Mesendoderm (in vitro differentiated cells): ENCODE data around the gene CYSRT1.

Experiments
- DNase-seq: peaks from one replicate; pipeline ENCODE4 v3.0.0; 2013
- H2AK5ac ChIP-seq: 2 replicates; pipeline ENCODE4 v1.6.1; 2013; ENCODE audit warnings: low read length, inconsistent platforms
- H2BK120ac ChIP-seq: 2 replicates; pipeline ENCODE4 v1.6.1; 2013; ENCODE audit warnings: low read depth, mild to moderate bottlenecking, low read length, moderate library complexity, mixed read lengths
- H2BK15ac ChIP-seq: replicated peaks from 2 replicates; pipeline ENCODE4 v1.6.1; 2013; ENCODE audit warnings: low read depth, mild to moderate bottlenecking, moderate library complexity
- H2BK5ac ChIP-seq: 2 replicates; pipeline ENCODE4 v1.6.1; 2013; ENCODE audit warnings: low read length, inconsistent platforms
- H3K18ac ChIP-seq: 2 replicates; pipeline ENCODE4 v1.6.1; 2013; ENCODE audit warnings: mild to moderate bottlenecking, low read length, mixed read lengths
- H3K23ac ChIP-seq: one replicate; pipeline ENCODE4 v1.6.1; 2013; ENCODE audit warnings: low read length
- H3K27ac ChIP-seq: 2 replicates; pipeline ENCODE4 v1.5.1; 2013; ENCODE audit warnings: low read depth, mild to moderate bottlenecking, inconsistent platforms, low read length, moderate library complexity
- H3K27me3 ChIP-seq: 2 replicates; pipeline ENCODE4 v1.6.1; 2013; ENCODE audit warnings: low read length, control low read depth, mild to moderate bottlenecking, inconsistent platforms; ENCODE audit not compliant: insufficient read depth, poor library complexity
- H3K36me3 ChIP-seq: 2 replicates; pipeline ENCODE4 v1.6.1; 2013; ENCODE audit warnings: low read length, inconsistent platforms; ENCODE audit not compliant: control insufficient read depth, insufficient read depth
- H3K4ac ChIP-seq: one replicate; pipeline ENCODE4 v1.6.1; 2013; ENCODE audit warnings: low read depth, mild to moderate bottlenecking, low read length, moderate library complexity
- H3K4me1 ChIP-seq: 2 replicates; pipeline ENCODE4 v1.6.1; 2013; ENCODE audit warnings: low read depth, low read length, inconsistent platforms; ENCODE audit not compliant: control insufficient read depth
- H3K4me2 ChIP-seq: 2 replicates; pipeline ENCODE4 v1.6.1; 2013; ENCODE audit warnings: low read length
- H3K4me3 ChIP-seq: 2 replicates; pipeline ENCODE4 v1.5.1; 2013; ENCODE audit warnings: mild to moderate bottlenecking, low read length
- H3K56ac ChIP-seq: one replicate; pipeline ENCODE4 v1.6.1; 2013; ENCODE audit warnings: low read length
- H3K79me1 ChIP-seq: 2 replicates; pipeline ENCODE4 v1.6.1; 2013; ENCODE audit warnings: low read length, inconsistent platforms
- H3K79me2 ChIP-seq: 2 replicates; pipeline ENCODE4 v1.6.1; 2013; ENCODE audit warnings: mild to moderate bottlenecking, low read length; ENCODE audit not compliant: control insufficient read depth, insufficient read depth
- H3K9ac ChIP-seq: 2 replicates; pipeline ENCODE4 v1.6.1; 2013; ENCODE audit warnings: low read length, inconsistent platforms
- H4K5ac ChIP-seq: one replicate; pipeline ENCODE4 v1.6.1; 2013; ENCODE audit warnings: low read length
- H4K8ac ChIP-seq: one replicate; pipeline ENCODE4 v1.6.1; 2013; ENCODE audit warnings: low read depth, mild to moderate bottlenecking, control low read depth, low read length, moderate library complexity
- WGBS: extraction: QIAGEN DNeasy Blood & Tissue Kit; methylation state at CpG from one replicate; pipeline ENCODE4 v1.1.7; 2013; ENCODE audit warnings: low lambda C conversion rate, missing lambda C conversion rate; ENCODE audit not compliant: insufficient coverage; ENCODE audit errors: extremely low coverage; 5-methylcytosine and 5-hydroxymethylcytosine counted together

Gene CYSRT1

GRCh38 chr9:137267933-137268355 lies 43.0 kb downstream of the CYSRT1 start:
- H3K4me3 ChIP-seq, result no peak overlapping the region
- H3K79me2 ChIP-seq, result no peaks in the 10 kb centered on the region
- H2BK15ac ChIP-seq, result no peak overlapping the region
- H3K79me1 ChIP-seq, result peaks cover 2% of the 10 kb centered on the region
- H2BK120ac ChIP-seq, result no peak overlapping the region
- no peak overlapping the region for H4K5ac ChIP-seq
- peaks cover 12% of the 10 kb centered on the region for H3K36me3 ChIP-seq
- no peak overlapping the region for H4K8ac ChIP-seq
- DNase-seq, result no peak
- H3K23ac ChIP-seq, result no peak overlapping the region
- no peaks in the 10 kb centered on the region for H3K27me3 ChIP-seq
- no peak overlapping the region for H3K9ac ChIP-seq
- no peak overlapping the region for H3K4me2 ChIP-seq
- H3K4ac ChIP-seq, result no peak overlapping the region
- no peak overlapping the region for H2AK5ac ChIP-seq
- H3K4me1 ChIP-seq, result no peaks in the 10 kb centered on the region
- H3K56ac ChIP-seq, result no peak overlapping the region
- H3K18ac ChIP-seq, result no peak overlapping the region
- WGBS, result no CpG with 5 or more reads among the region's 6 CpGs
- no peak overlapping the region for H2BK5ac ChIP-seq
- no peak overlapping the region for H3K27ac ChIP-seq

- no peak overlapping the region for H2BK120ac ChIP-seq
- H3K4me1 ChIP-seq, result no peaks in the 10 kb centered on the region
- no peak overlapping the region for H4K5ac ChIP-seq
- no peaks in the 10 kb centered on the region for H3K27me3 ChIP-seq
- no peaks in the 10 kb centered on the region for H3K79me2 ChIP-seq
- no peak overlapping the region for H3K56ac ChIP-seq
- H2AK5ac ChIP-seq, result no peak overlapping the region
- H3K9ac ChIP-seq, result no peak overlapping the region
- H3K4ac ChIP-seq, result no peak overlapping the region
- no peak overlapping the region for H2BK15ac ChIP-seq
- WGBS, result no CpG with 5 or more reads among the region's 19 CpGs
- H3K18ac ChIP-seq, result no peak overlapping the region
- no peak for DNase-seq
- H4K8ac ChIP-seq, result no peak overlapping the region
- peaks cover 5% of the 10 kb centered on the region for H3K79me1 ChIP-seq
- H3K4me2 ChIP-seq, result no peak overlapping the region
- no peak overlapping the region for H3K23ac ChIP-seq
- H3K27ac ChIP-seq, result no peak overlapping the region
- H3K36me3 ChIP-seq, result peaks cover 12% of the 10 kb centered on the region
- no peak overlapping the region for H2BK5ac ChIP-seq
- no peak overlapping the region for H3K4me3 ChIP-seq
These were observed 43.7 kb downstream of the CYSRT1 start for GRCh38 chr9:137268538-137269201.

GRCh38 chr9:137269231-137269772 lies 44.3 kb downstream of the CYSRT1 start:
- H3K4me2 ChIP-seq, result no peak overlapping the region
- no peak overlapping the region for H2BK15ac ChIP-seq
- no peak overlapping the region for H3K9ac ChIP-seq
- no peak overlapping the region for H3K4ac ChIP-seq
- H3K27ac ChIP-seq, result no peak overlapping the region
- no peak overlapping the region for H2BK120ac ChIP-seq
- no peaks in the 10 kb centered on the region for H3K27me3 ChIP-seq
- no peak overlapping the region for H4K5ac ChIP-seq
- no peak overlapping the region for H3K18ac ChIP-seq
- no peaks in the 10 kb centered on the region for H3K79me2 ChIP-seq
- H3K23ac ChIP-seq, result no peak overlapping the region
- H3K36me3 ChIP-seq, result peaks cover 8% of the 10 kb centered on the region
- H3K4me3 ChIP-seq, result no peak overlapping the region
- no peak overlapping the region for H2BK5ac ChIP-seq
- no CpG with 5 or more reads among the region's 17 CpGs for WGBS
- H3K79me1 ChIP-seq, result peaks cover 5% of the 10 kb centered on the region
- no peak overlapping the region for H4K8ac ChIP-seq
- no peak overlapping the region for H3K56ac ChIP-seq
- H3K4me1 ChIP-seq, result no peaks in the 10 kb centered on the region
- H2AK5ac ChIP-seq, result no peak overlapping the region
- no peak for DNase-seq

GRCh38 chr9:137270929-137271695 lies 46.1 kb downstream of the CYSRT1 start:
- no peak overlapping the region for H2BK5ac ChIP-seq
- H3K4me3 ChIP-seq, result no peak overlapping the region
- H3K56ac ChIP-seq, result no peak overlapping the region
- peaks cover 4% of the 10 kb centered on the region for H3K36me3 ChIP-seq
- H2BK15ac ChIP-seq, result no peak overlapping the region
- no peak overlapping the region for H3K18ac ChIP-seq
- H3K27me3 ChIP-seq, result no peaks in the 10 kb centered on the region
- no peak for DNase-seq
- H3K4me1 ChIP-seq, result no peaks in the 10 kb centered on the region
- no peak overlapping the region for H3K27ac ChIP-seq
- no peak overlapping the region for H2AK5ac ChIP-seq
- no peak overlapping the region for H4K8ac ChIP-seq
- no peak overlapping the region for H3K9ac ChIP-seq
- peaks cover 5% of the 10 kb centered on the region for H3K79me1 ChIP-seq
- no peak overlapping the region for H2BK120ac ChIP-seq
- H3K23ac ChIP-seq, result no peak overlapping the region
- no CpG with 5 or more reads among the region's 32 CpGs for WGBS
- no peaks in the 10 kb centered on the region for H3K79me2 ChIP-seq
- H3K4ac ChIP-seq, result no peak overlapping the region
- H4K5ac ChIP-seq, result no peak overlapping the region
- no peak overlapping the region for H3K4me2 ChIP-seq

GRCh38 chr9:137271696-137272076 lies 46.7 kb downstream of the CYSRT1 start:
- no peak overlapping the region for H3K4me3 ChIP-seq
- H3K4me1 ChIP-seq, result peaks cover 4% of the 10 kb centered on the region
- H2BK5ac ChIP-seq, result no peak overlapping the region
- H2BK120ac ChIP-seq, result no peak overlapping the region
- H3K23ac ChIP-seq, result no peak overlapping the region
- H4K5ac ChIP-seq, result no peak overlapping the region
- no CpG with 5 or more reads among the region's 3 CpGs for WGBS
- no peak overlapping the region for H3K4ac ChIP-seq
- H4K8ac ChIP-seq, result no peak overlapping the region
- no peak overlapping the region for H3K9ac ChIP-seq
- H3K18ac ChIP-seq, result no peak overlapping the region
- no peak overlapping the region for H2AK5ac ChIP-seq
- H3K56ac ChIP-seq, result no peak overlapping the region
- no peak for DNase-seq
- no peaks in the 10 kb centered on the region for H3K79me2 ChIP-seq
- H3K4me2 ChIP-seq, result no peak overlapping the region
- no peak overlapping the region for H3K27ac ChIP-seq
- H3K36me3 ChIP-seq, result peaks cover 4% of the 10 kb centered on the region
- H2BK15ac ChIP-seq, result no peak overlapping the region
- no peaks in the 10 kb centered on the region for H3K27me3 ChIP-seq
- peaks cover 5% of the 10 kb centered on the region for H3K79me1 ChIP-seq
